GF-D8 (cell line): ENCODE results near the gene MARCHF10.

Experiments used
- DNase-seq: peaks from one replicate; lab custom pipeline; 2025; lab: John Stamatoyannopoulos, UW

Gene MARCHF10

GRCh38 chr17:62658136-62658920 is 149.8 kb downstream of the MARCHF10 start:
- DNase-seq, result no peak

GRCh38 chr17:62657690-62658089 is 150.4 kb downstream of the MARCHF10 start:
- DNase-seq, result no peak

- DNase-seq, result no peak
Measured at GRCh38 chr17:62657145-62657665, 150.9 kb downstream of the MARCHF10 start.

GRCh38 chr17:62656446-62656845 is 151.7 kb downstream of the MARCHF10 start:
- DNase-seq, result no peak

GRCh38 chr17:62655656-62656055 is 152.5 kb downstream of the MARCHF10 start:
- DNase-seq, result no peak

- no peak for DNase-seq
Measured at GRCh38 chr17:62653826-62654761, 154.0 kb downstream of the MARCHF10 start.

GRCh38 chr17:62653002-62653825 is 154.9 kb downstream of the MARCHF10 start:
- DNase-seq, result peak; percentile 6

- peak; percentile 53 for DNase-seq
Measured at GRCh38 chr17:62652251-62653001, 155.7 kb downstream of the MARCHF10 start.
